ENCODE measurements around the gene TARBP1. TPM values are rescaled to one million over a fixed set of nuclear protein-coding genes. Genes with fewer than 3 reads are reported as not detected.

The TARBP1 gene
- total RNA-seq, 4 donors from 2014 or later, result 13.2 to 39.2 (median 27.6) TPM

DNA sequence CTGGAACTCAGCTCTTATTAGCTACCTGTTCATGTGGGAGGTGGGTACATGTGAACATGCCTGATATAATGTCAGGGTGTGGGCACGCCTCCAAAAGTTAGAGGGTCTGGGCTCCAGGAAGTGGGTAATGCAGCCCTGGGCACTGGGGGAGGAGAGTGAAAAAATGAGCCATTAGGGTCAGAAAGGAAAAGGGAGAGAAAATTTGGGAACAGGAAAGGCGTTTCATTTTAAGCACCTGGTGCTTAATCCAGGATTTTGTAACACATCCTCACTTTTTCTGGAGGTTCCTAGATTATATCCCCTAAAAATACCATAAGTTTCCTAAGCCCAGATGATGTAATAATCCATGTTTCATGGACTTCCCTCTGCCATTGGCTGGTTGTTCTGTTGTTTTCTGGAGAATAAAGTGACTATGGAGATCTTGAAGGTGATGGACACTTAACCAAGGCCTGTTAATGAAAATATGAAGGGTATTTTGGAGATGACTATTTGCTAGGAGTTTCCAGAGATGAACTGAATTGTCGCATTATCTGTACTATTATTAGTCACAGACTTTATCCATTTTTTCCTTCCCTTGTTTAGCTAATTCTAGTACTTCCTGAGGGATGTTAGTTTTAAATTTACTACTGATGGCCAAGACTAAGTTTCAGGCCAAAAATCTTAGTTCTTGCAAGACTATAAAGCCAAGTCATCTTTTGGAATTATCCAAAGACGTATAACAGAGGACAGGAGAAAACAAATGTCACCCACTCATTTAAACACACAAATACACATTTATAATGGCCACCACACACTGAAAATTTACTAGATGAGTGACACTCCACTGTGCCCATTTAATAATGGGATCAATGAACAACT lies 24.4 kb upstream of the TARBP1 start:
- H3K27ac ChIP-seq, result peak overlapping the region in 2 of 4 donors; percentile 30 to 34
- no peak overlapping the region for H3K4me3 ChIP-seq
- TF ChIP-seq, protein P1, sequence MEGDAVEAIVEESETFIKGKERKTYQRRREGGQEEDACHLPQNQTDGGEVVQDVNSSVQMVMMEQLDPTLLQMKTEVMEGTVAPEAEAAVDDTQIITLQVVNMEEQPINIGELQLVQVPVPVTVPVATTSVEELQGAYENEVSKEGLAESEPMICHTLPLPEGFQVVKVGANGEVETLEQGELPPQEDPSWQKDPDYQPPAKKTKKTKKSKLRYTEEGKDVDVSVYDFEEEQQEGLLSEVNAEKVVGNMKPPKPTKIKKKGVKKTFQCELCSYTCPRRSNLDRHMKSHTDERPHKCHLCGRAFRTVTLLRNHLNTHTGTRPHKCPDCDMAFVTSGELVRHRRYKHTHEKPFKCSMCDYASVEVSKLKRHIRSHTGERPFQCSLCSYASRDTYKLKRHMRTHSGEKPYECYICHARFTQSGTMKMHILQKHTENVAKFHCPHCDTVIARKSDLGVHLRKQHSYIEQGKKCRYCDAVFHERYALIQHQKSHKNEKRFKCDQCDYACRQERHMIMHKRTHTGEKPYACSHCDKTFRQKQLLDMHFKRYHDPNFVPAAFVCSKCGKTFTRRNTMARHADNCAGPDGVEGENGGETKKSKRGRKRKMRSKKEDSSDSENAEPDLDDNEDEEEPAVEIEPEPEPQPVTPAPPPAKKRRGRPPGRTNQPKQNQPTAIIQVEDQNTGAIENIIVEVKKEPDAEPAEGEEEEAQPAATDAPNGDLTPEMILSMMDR (IDR thresholded peaks at IDR 0.05), result no peak
- TF ChIP-seq POLR2A (IDR thresholded peaks at IDR 0.05), result no peak
- DNase-seq, result no peak
- intact Hi-C loops (cut with DNase I), result no loop called here
- H3K27me3 ChIP-seq, result no peaks in the 10 kb centered on the region
- H3K4me1 ChIP-seq, result peaks cover 13 to 36% (median 21%) of the 10 kb centered on the region in 3 donors
- no peaks in the 10 kb centered on the region for H3K9me3 ChIP-seq
- H3K36me3 ChIP-seq, result no peaks in the 10 kb centered on the region
- 66 to 71% methylated on average over 4 of the region's 4 CpGs for WGBS, 2 donors

DNA sequence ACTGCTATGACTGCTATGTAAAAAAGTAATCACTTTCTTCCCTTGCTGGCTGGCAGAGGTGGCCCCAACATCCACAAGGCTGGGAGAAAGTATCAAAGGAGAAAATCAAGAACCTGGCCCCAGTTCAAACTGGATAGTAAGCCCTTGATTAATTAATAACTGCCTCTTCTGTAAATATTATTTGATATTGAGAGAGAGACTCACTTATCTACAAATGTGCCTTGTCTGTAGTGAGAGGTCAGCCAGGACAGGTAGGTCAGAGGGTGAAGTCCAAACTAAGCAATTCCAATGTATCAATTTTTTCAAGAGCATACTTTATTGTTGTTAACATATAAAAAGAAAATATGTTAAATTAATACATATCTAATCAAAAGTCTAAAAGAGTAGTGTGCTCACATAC lies 23.8 kb upstream of the TARBP1 start:
- no peaks in the 10 kb centered on the region for H3K9me3 ChIP-seq
- DNase-seq, result no peak
- intact Hi-C loops (cut with DNase I), result no loop called here
- peaks cover 13 to 36% (median 21%) of the 10 kb centered on the region in 3 donors for H3K4me1 ChIP-seq
- no peak overlapping the region for H3K4me3 ChIP-seq
- H3K36me3 ChIP-seq, result no peaks in the 10 kb centered on the region
- peak overlapping the region in 1 of 4 donors; percentile 34 for H3K27ac ChIP-seq
- H3K27me3 ChIP-seq, result no peaks in the 10 kb centered on the region
- TF ChIP-seq, protein P1 (IDR thresholded peaks at IDR 0.05), result no peak
- no peak for TF ChIP-seq POLR2A (IDR thresholded peaks at IDR 0.05)

DNA sequence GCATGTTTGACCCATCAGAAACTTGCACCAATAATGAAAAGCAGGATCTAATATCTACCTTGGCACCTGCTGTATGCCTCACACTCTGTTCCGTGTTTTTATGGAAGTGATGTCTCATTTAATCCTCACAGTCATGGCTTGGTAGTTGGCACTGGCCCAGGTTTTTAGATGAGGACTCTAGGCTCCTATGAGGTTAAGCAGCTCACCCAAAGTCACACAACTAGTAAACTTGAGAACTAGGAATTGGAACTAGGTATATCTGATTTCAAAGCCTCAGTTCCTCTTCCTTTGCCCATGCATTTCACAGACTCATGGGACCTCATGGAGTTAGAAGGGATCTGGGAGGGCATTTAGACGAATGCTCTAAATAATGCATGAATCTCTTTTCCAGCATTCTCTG lies 21.3 kb upstream of the TARBP1 start:
- 36 to 38% methylated on average over 2 of the region's 2 CpGs for WGBS, 2 donors
- Histone ChIP-seq H3K9me3 (no peaks in the 10 kb centered on the region), H3K4me3 (no peak overlapping the region), H3K27me3 (no peaks in the 10 kb centered on the region), H3K36me3 (no peaks in the 10 kb centered on the region), H3K4me1 (peaks cover 13 to 41% (median 25%) of the 10 kb centered on the region in 3 donors), H3K27ac (peak overlapping the region; percentile 87 to 94 (median 88))
- TF ChIP-seq, protein P1 (IDR thresholded peaks at IDR 0.05), result no peak
- TF ChIP-seq POLR2A (IDR thresholded peaks at IDR 0.05), result no peak
- intact Hi-C loops (cut with DNase I), result no loop called here
- no peak for DNase-seq

DNA sequence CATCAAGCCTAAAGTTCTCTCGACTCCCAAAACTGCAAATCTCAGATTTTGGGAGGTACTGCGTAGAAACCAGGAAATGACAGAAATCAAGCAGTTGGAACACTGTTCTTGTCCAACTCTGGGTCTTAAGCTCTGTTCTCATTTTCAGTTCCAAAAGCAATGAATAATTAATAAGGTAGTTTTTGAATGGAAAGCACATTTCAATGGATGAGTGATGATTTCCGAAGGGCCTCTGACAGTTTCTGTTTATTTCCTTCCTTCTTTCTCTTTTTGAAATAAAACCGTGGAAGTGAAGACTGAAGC lies 20.9 kb upstream of the TARBP1 start:
- peak overlapping the region in 3 of 4 donors; percentile 24 to 51 (median 27) for H3K4me3 ChIP-seq
- no peak for TF ChIP-seq POLR2A (IDR thresholded peaks at IDR 0.05)
- TF ChIP-seq, protein P1 (IDR thresholded peaks at IDR 0.05), result no peak
- H3K36me3 ChIP-seq, result no peaks in the 10 kb centered on the region
- no peaks in the 10 kb centered on the region for H3K27me3 ChIP-seq
- WGBS, 2 donors, result 19 to 26% methylated on average over 4 of the region's 4 CpGs
- H3K27ac ChIP-seq, result peak overlapping the region; percentile 87 to 94 (median 88)
- DNase-seq, result no peak
- intact Hi-C loops (cut with DNase I), result loop anchor here (5.0 kb wide), 2 partner anchors 97 to 592 kb away; no protein-coding TSS in a partner anchor
- H3K4me1 ChIP-seq, result peaks cover 13 to 44% (median 29%) of the 10 kb centered on the region in 3 donors
- no peaks in the 10 kb centered on the region for H3K9me3 ChIP-seq

Measured in esophagus squamous epithelium (tissue), 5 donors.